Stimulated activated CD8-positive, alpha-beta memory T cell treated with anti-CD3 and anti-CD28 coated beads, Interleukin-12 subunit alpha, Interleukin-12 subunit beta, amount 100 ng/mL, for 1 hour (primary cell): ENCODE results near the gene WDR76.
A peak's percentile ranks its signal among the peaks of the same experiment; 100 is the strongest.
"Not testable (repeated sequence)": the region's sequence is repeated elsewhere in the genome, so short reads cannot be mapped to it uniquely, and the experiment has no call there.

ENCODE experiments used
- DNase-seq: peaks from one replicate; pipeline ENCODE4 v3.0.0-alpha.2; 2020; ENCODE audit warnings: low read depth

WDR76 gene

DNA sequence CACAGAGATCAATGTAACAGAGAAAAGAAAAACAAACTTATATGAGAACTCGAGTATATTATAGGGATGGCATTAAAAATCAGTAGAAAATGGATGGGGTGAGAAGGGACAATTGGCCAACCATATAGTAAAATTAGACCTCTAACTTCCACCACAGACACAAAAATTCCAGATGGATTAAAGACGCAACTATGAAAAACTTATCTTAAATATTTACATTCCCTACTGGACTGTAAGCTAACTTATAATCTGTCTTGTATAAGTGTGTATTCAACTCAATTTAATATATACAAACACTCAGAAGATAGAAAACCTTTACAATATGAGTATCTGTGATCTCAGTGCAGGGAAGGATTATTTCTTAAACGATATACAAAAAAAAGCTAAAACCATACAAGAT, 5.3 kb upstream of the WDR76 start:
- no peak for DNase-seq

GRCh38 chr15:43824302-43825246, 2.2 kb upstream of the WDR76 start, which contains the start of gene MFAP1:
Gene MFAP1 (minus strand): TSS chr15:43824690. CDS start chr15:43824569, 121 bp downstream.
- peak; percentile 86 for DNase-seq

GRCh38 chr15:43825305-43825704, 1.5 kb upstream of the WDR76 start:
- DNase-seq: not testable (repeated sequence)

- DNase-seq: no peak
Observed at GRCh38 chr15:43826029-43826507, 734 bp upstream of the WDR76 start.

DNA sequence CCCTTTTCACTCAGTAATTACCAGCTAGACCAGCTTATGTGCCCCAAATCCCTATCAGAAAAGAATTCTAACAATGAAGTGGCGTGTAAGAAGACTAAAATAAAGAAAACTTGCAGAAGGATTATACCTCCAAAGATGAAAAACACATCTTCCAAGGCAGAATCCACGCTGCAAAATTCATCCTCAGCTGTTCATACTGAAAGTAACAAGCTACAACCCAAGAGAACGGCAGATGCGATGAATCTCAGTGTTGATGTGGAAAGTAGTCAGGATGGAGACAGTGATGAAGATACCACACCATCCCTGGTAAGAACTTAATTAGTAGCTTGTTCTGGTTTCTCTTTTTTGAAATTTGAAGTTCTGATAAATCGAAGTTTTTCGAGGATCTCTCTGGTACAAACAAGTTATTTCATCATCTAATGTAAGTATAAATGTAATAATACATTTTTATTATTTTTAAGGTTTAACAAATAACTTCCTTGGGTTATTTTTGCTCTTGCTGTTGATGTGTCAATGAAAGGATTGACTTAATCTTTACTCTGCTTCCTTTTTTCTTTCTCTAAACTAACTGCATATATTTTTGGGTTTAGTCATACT, 1.4 kb downstream of the WDR76 start:
- DNase-seq: no peak

- not testable (repeated sequence) for DNase-seq
Observed at GRCh38 chr15:43829951-43830540, 3.2 kb downstream of the WDR76 start.

GRCh38 chr15:43830691-43831275, 4.0 kb downstream of the WDR76 start:
- DNase-seq: not testable (repeated sequence)

DNA sequence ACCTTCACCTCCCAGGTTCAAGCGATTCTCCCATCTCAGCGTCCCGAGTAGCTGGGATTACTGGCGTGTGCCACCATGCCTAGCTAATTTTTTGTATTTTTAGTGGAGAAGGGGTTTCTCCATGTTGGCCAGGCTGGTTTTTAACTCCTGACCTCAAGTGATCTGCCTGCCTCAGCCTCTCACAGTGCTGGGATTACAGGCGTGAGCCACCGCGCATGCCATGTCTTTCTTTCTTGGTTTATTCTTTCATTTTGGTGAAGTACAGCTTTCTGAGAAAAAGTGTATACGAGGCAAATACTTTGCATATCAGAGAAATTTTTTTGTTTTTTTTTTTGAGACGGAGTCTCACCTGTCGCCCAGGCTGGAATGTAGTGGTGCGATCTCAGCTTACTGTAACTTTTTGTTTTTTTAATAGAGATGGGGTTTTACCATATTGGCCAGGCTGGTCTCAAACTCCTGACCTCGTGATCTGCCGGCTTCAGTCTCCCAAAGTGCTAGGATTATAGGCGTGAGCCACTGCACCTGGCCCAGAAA, 4.8 kb downstream of the WDR76 start:
- not testable (repeated sequence) for DNase-seq

DNA sequence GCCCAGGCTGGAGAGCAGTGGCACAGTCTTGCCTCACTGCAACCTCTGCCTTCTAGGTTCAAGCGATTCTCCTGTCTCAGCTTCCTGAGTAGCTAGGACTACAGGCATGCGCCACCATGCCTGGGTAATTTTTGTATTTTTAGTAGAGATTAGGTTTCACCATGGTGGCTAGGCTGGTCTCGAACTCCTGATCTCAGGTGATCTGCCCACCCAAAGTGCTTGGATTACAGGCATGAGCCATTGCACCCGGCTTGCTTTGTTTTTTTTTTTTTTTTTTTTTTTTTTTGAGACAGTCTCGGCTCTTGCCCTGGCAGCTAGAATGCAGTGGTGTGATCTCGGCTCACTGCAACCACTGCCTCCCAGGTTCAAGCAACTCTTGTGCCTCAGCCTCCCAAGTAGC, 5.7 kb downstream of the WDR76 start:
- not testable (repeated sequence) for DNase-seq

DNA sequence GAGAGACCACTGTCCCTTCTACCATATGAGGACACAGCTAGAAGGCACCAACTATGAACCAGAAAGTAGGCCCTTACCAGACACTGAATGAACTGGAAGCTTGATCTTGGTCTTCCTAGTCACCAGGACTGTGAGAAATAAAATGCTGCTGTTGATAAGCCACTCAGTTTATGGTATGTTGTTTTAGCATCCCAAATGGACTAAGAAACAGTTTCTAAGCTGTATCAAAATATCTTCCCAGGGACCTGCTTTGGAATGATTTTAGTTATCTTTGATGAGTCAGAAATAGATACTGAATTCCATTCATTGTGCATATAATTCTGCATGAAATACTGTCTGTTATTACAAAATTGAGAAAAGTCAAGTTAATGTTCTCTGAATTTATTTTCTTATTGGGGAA, 18.6 kb downstream of the WDR76 start:
- DNase-seq: no peak

GRCh38 chr15:43851251-43851650, 24.4 kb downstream of the WDR76 start:
- no peak for DNase-seq

- DNase-seq: no peak
Observed at GRCh38 chr15:43852607-43853006, 25.8 kb downstream of the WDR76 start.

DNA sequence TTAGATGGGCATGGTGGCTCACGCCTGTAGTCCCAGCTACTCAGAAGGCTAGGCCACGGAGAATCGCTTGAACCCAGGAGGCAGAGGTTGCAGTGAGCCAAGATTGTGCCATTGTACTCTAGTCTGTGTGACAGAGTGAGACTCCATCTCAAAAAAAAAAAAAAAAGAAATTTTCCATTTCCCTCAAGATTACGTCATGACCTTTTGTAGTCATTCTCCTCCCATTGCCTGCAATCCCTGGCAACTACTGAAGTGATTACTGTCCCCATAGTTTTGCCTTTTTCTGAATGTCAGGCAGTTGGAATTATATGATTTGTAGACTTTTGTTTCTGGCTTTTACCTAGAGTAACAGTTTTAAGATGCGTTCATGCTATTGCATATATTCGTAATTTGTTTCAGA, 28.0 kb downstream of the WDR76 start:
- no peak for DNase-seq

DNA sequence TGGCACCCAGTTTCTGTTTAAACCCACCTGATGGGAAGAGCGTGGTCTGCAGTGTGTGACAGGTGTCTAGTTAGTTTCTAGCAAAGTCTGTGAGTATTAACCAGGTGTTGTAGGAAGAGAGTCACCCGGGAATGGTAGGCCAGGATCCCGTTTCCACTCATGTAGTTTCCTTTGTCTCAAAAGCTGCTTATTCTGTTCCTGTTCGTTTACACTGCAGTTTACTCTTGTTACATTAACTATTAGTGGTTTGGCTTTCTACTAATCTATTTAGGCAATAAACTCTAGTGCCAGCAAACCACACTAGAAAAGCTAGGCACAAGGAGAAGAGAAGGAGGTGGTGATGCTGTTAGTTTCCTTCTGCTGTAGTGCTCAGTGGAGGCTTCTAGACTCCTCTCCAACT, 32.7 kb downstream of the WDR76 start:
- no peak for DNase-seq

DNA sequence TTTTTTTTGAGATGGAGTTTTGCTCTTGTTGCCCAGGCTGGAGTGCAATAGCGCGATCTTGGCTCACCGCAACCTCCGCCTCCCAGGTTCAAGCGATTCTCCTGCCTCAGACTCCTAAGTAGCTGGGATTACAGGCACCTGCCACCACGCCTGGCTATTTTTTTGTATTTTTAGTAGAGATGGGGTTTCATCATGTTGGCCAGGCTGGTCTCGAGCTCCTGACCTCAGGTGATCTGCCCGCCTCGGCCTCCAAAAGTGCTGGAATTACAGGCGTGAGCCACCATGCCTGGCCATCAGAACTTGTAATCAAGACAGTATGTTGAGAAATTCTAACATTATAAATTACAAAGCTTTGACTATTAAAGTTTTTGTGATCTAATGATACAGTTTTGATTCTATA, 39.8 kb downstream of the WDR76 start:
- not testable (repeated sequence) for DNase-seq

DNA sequence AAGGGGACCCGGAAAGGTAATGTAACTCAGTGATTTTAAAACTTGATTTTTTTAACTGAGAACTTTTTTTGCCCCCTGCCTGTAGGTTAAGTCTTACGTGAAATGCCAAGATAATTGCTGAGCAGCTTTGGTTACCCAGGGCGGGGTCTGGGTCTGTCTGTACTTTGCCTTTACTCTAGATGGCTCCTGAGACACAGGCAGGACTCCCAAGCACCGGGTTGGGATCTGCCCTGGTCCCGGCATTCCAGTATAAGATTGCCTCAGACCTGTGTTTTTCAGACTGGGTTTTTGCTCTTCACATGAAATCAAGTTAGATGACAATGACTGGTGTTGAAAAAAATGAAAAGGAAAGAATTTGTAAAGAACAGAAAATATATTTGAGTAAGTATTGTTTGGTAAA, 40.3 kb downstream of the WDR76 start:
- DNase-seq: no peak

DNA sequence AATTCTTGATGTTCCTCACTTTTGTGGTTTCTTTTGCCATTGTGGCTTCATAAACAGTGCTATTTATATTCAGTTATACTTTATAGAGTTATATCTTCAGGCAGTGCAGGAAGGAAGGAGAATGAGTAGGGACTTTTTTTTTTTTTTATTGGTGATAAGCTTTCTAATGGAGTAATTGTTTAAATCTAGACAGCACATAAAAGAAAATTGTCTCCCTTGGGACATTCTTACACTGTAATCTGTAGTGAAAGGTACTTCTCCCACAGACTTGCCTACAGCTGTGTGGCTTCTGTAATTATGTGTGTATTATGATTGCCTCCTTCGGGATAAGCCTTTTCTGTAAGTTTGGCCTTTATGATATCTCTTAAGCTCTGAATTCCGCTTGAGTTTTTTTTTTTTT, 41.6 kb downstream of the WDR76 start:
- DNase-seq: no peak

GRCh38 chr15:43871835-43872234, 45.0 kb downstream of the WDR76 start:
- DNase-seq: no peak

GRCh38 chr15:43872416-43873020, 45.7 kb downstream of the WDR76 start:
- peak; percentile 1 for DNase-seq

DNA sequence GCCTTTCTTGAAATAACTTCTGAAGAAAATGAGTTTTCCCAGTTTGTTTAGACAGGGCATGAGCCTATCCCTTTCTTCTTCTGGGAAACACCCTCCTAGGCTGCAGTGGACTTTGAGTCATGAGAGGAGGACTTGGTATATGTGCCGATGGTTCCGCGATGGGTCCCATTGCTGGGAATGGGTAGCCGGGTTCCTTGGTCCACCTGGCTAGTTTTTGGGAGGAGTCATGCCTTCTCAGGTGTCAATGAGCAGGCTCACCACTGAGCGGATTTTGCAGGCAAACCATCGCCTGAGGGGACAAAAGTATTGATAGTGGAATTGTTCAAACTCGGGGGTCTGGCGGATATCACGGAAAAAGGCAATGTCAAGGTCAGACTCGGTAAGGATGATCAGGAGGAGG, 46.8 kb downstream of the WDR76 start:
- no peak for DNase-seq

DNA sequence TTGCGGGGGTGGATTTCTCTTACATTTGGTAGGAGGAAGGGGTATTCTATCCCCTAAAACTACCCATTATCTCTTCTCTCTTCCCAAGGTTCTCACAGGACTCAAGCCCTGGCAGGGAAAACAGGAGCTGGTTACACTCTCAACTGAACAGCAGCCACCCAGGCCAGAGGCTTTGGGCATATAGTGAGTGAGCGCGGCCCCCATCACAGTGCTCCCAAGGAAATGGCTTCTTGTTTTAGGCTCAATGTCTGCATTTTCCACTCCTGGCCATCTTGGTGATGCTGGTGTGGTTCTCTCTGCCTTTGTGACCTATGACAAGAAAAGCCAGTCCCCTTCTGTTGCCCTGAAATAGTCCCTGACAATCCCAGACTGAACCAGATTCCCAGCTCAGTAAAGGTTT, 50.1 kb downstream of the WDR76 start:
- DNase-seq: no peak

- no peak for DNase-seq
Observed at GRCh38 chr15:43877371-43877770, 50.6 kb downstream of the WDR76 start.
